ENCODE measurements around the gene SFRP2. TPM values are rescaled to one million over a fixed set of nuclear protein-coding genes. Genes with fewer than 3 reads are reported as not detected.

SFRP2 gene
- total RNA-seq, 1 donor = not detected

DNA sequence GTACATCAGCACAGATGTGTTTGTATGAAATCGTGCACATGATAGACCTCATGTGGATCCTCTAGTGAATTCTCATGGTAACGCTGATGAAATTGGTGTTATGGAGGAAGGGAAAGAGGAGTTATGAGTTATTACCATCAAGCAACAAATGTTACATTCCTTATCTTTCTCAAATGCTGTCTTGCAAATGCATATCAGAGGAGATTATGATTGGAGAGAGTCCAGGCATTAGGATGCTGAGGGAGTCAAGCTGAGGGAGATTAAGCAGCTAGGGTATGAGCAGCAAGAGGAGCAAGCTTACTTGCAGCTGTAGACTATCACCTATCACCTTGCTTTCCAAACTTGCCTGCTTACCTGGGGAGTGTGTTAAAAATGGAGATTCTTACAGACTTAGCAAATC is 36.8 kb upstream of the SFRP2 start:
- no peak for DNase-seq (ENCODE audit: low read depth)
- TF ChIP-seq, protein P1, sequence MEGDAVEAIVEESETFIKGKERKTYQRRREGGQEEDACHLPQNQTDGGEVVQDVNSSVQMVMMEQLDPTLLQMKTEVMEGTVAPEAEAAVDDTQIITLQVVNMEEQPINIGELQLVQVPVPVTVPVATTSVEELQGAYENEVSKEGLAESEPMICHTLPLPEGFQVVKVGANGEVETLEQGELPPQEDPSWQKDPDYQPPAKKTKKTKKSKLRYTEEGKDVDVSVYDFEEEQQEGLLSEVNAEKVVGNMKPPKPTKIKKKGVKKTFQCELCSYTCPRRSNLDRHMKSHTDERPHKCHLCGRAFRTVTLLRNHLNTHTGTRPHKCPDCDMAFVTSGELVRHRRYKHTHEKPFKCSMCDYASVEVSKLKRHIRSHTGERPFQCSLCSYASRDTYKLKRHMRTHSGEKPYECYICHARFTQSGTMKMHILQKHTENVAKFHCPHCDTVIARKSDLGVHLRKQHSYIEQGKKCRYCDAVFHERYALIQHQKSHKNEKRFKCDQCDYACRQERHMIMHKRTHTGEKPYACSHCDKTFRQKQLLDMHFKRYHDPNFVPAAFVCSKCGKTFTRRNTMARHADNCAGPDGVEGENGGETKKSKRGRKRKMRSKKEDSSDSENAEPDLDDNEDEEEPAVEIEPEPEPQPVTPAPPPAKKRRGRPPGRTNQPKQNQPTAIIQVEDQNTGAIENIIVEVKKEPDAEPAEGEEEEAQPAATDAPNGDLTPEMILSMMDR (IDR thresholded peaks at IDR 0.05; ENCODE audit: insufficient read depth, low read depth, low read length) = no peak
- no peak overlapping the region for H3K4me3 ChIP-seq (ENCODE audit: low read depth, low read length)

DNA sequence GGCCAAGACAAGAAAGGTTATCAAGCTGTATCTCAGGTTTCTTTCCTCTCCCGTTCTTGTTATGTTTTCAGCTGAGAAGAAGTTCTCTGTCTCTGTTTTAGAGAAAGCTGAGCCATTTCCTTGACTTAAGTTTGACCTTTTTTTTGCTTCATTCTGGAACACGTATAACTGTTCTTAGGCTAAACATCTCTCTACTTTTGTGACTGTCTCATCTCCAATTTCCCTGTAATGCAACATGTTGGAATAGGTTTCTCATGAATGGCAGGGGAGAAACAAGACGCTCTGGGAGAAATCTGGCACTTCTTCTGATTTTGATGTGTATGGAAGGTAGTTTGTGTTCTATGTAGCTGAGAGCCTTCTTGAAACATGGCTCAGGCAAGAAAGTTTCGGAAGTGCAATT is 36.2 kb upstream of the SFRP2 start:
- TF ChIP-seq, protein P1 (IDR thresholded peaks at IDR 0.05; ENCODE audit: insufficient read depth, low read depth, low read length) = no peak
- no peak for DNase-seq (ENCODE audit: low read depth)
- no peak overlapping the region for H3K4me3 ChIP-seq (ENCODE audit: low read depth, low read length)

DNA sequence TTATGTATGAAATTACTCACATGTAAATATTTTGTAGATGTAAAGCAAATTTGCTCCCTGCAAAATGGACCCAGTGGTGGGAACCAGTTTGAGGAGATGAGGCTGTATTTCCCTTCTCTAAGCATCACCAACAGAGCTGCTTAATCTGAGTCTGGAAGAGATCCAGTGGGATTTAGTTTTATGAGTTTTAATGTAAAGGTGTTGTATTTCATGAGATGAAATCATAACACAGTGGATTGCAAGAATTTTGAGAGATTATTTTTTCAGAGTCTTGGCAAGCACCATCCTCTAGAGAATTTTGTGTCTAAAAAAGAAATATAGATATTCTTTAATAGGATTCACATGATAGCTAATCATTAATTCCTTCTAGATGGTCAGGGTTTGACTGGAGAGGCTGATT is 35.6 kb upstream of the SFRP2 start:
- no peak overlapping the region for H3K4me3 ChIP-seq (ENCODE audit: low read depth, low read length)
- TF ChIP-seq, protein P1 (IDR thresholded peaks at IDR 0.05; ENCODE audit: insufficient read depth, low read depth, low read length) = no peak
- no peak for DNase-seq (ENCODE audit: low read depth)

DNA sequence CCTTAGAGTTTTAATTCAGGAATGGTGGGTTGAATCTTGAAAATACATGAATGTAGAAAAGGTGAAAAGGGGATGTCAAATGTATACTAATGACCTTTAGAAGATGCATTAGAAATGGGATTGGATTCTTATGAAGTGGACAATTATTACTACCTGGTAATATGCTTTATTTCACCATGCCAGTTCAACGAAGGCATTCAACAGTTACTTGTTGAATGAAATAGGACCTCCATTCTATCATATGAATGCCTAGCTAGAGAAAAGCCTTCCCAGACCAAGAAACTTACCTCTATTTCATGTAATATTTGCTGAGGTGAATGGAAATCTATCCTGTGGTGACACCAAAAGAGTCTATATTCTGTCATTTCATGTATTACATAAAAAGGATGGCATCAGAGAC is 34.6 kb upstream of the SFRP2 start:
- TF ChIP-seq, protein P1 (IDR thresholded peaks at IDR 0.05; ENCODE audit: insufficient read depth, low read depth, low read length) = no peak
- no peak for DNase-seq (ENCODE audit: low read depth)
- no peak overlapping the region for H3K4me3 ChIP-seq (ENCODE audit: low read depth, low read length)

DNA sequence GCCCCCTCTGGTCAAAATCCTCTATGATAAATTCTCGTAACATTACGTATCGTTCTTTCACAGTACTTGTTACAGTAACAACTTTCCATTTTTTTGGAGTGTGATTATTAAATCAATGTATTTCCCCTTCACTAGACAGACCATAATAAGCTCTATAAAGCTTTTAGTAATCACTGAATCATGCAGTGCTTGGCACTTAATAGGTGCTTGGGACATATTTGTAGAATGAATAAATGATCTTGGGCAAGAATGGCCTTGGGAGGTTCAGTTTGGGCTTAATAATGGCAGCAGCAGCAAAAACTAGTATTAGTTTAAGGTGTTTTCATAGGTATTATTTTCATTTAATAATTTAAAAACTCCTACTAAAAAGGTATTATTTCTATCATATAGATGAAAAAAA is 33.4 kb upstream of the SFRP2 start:
- TF ChIP-seq, protein P1 (IDR thresholded peaks at IDR 0.05; ENCODE audit: insufficient read depth, low read depth, low read length) = no peak
- no peak for DNase-seq (ENCODE audit: low read depth)
- no peak overlapping the region for H3K4me3 ChIP-seq (ENCODE audit: low read depth, low read length)

DNA sequence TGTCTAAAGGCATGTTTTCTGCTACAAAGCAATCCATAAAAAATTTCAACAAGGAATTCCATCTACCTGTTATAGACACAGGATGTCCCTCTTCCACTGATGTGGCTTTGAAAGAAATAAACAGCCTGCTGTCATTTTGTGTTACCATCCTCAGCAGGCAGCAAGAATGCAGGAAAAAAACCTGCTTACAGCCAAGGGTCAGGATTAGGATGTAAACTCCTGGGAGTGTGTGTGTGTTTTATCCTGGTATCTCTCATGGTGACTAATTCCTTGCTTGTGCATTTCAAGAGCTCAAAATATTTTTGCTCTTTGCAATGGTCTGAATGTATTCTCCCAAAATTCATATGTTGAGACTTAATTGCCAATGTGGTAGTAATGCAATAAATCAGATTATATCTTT is 28.6 kb upstream of the SFRP2 start:
- no peak overlapping the region for H3K4me3 ChIP-seq (ENCODE audit: low read depth, low read length)
- TF ChIP-seq, protein P1 (IDR thresholded peaks at IDR 0.05; ENCODE audit: insufficient read depth, low read depth, low read length) = no peak
- DNase-seq (ENCODE audit: low read depth) = no peak

DNA sequence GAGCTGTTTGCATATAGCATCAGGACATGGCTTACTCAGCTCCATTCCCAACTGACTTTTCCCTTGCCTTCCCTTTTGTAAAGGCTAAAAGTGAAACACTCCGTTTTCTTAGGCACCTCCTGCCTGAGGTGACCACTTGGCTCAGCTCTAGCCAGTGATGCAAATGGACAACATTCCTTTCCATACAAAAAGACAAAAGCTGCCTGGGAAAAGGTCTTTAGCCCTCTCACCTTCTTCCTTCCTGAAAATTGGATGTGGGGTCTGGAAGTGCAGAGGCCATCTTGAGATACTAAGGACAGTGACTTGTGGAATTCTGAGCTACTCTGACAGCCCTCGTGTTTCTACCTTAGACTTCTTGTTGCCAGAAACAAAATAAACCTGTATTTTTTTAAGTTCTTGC is 27.7 kb upstream of the SFRP2 start:
- TF ChIP-seq, protein P1 (IDR thresholded peaks at IDR 0.05; ENCODE audit: insufficient read depth, low read depth, low read length) = no peak
- DNase-seq (ENCODE audit: low read depth) = no peak
- H3K4me3 ChIP-seq (ENCODE audit: low read depth, low read length) = no peak overlapping the region
